T-helper 2 cell treated with Interferon-gamma antibody and Interleukin-4, amounts not matched to agents 5 μg/mL and 100 μg/mL, for 36 hours (primary cell): Measurements from ENCODE around the gene CPNE1.

ENCODE experiments used
- DNase-seq: peaks from one replicate; pipeline ENCODE4 v3.0.0; 2021; ENCODE audit warnings: low spot score
- H3K27ac Mint-ChIP-seq: one replicate; pipeline ENCODE4 v1.8.0; 2021; ENCODE audit warnings: mild to moderate bottlenecking, mixed read lengths
- H3K27me3 Mint-ChIP-seq: one replicate; pipeline ENCODE4 v1.8.0; 2021; ENCODE audit warnings: low read depth, mixed read lengths
- H3K36me3 Mint-ChIP-seq: one replicate; pipeline ENCODE4 v1.8.0; 2021; ENCODE audit warnings: low read depth, mixed read lengths
- H3K4me1 Mint-ChIP-seq: one replicate; pipeline ENCODE4 v1.8.0; 2021; ENCODE audit warnings: low read depth, mixed read lengths
- H3K4me3 Mint-ChIP-seq: one replicate; pipeline ENCODE4 v1.8.0; 2022; ENCODE audit warnings: mild to moderate bottlenecking, moderate library complexity, mixed read lengths
- H3K9me3 Mint-ChIP-seq: one replicate; pipeline ENCODE4 v1.8.0; 2021; ENCODE audit warnings: mixed read lengths

The CPNE1 gene

GRCh38 chr20:35615667-35616464 is 48.8 kb downstream of the CPNE1 start, which contains the start of gene SPAG4:
TSS of gene SPAG4 (plus strand) at chr20:35615829. CDS start at chr20:35616004, 175 bp downstream.
- H3K36me3 Mint-ChIP-seq = no peaks in the 10 kb centered on the region
- H3K4me3 Mint-ChIP-seq = peak within 1 kb of the TSS; percentile 86
- peak; percentile 97 for DNase-seq
- peaks cover 27% of the 10 kb centered on the region for H3K4me1 Mint-ChIP-seq
- no peaks in the 10 kb centered on the region for H3K27me3 Mint-ChIP-seq
- H3K9me3 Mint-ChIP-seq = no peaks in the 10 kb centered on the region
- peak within 1 kb of the TSS; percentile 96 for H3K27ac Mint-ChIP-seq

DNA sequence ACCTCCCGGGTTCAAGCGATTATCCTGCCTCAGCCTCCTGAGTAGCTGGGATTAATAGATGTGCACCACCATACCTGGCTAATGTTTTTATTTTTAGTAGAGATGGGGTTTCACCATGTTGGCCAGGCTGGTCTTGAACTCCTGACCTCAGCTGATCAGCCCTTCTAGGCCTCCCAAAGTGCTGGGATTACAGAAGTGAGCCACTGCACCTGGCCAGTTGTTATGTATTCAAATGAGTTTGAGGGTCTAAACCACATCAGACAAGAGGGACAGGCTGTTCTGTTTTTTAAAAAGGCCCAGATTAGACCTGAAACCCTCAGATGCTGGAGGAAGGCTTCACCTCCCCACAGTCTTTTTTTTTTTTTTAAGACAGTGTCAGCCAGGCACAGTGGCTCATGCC is 53.2 kb downstream of the CPNE1 start:
- DNase-seq = no peak
- Mint-ChIP-seq H3K27me3 (no peaks in the 10 kb centered on the region), H3K27ac (no peak overlapping the region), H3K9me3 (no peaks in the 10 kb centered on the region), H3K4me1 (peaks cover 10% of the 10 kb centered on the region), H3K4me3 (no peak overlapping the region), H3K36me3 (no peaks in the 10 kb centered on the region)

- Mint-ChIP-seq H3K4me1 (peaks cover 10% of the 10 kb centered on the region), H3K27me3 (no peaks in the 10 kb centered on the region), H3K36me3 (no peaks in the 10 kb centered on the region), H3K27ac (no peak overlapping the region), H3K9me3 (no peaks in the 10 kb centered on the region), H3K4me3 (no peak overlapping the region)
- DNase-seq = no peak
Measured at GRCh38 chr20:35610833-35611427, 53.8 kb downstream of the CPNE1 start.

GRCh38 chr20:35607003-35607735 is 57.5 kb downstream of the CPNE1 start:
- H3K27ac Mint-ChIP-seq = no peak overlapping the region
- H3K9me3 Mint-ChIP-seq = no peaks in the 10 kb centered on the region
- no peaks in the 10 kb centered on the region for H3K36me3 Mint-ChIP-seq
- DNase-seq = no peak
- H3K4me3 Mint-ChIP-seq = no peak overlapping the region
- H3K27me3 Mint-ChIP-seq = peaks cover 9% of the 10 kb centered on the region
- peaks cover 3% of the 10 kb centered on the region for H3K4me1 Mint-ChIP-seq

GRCh38 chr20:35606127-35606526 is 58.6 kb downstream of the CPNE1 start:
- no peak for DNase-seq
- Mint-ChIP-seq H3K4me1 (peaks cover 3% of the 10 kb centered on the region), H3K36me3 (no peaks in the 10 kb centered on the region), H3K9me3 (no peaks in the 10 kb centered on the region), H3K4me3 (no peak overlapping the region), H3K27me3 (peaks cover 13% of the 10 kb centered on the region), H3K27ac (no peak overlapping the region)

DNA sequence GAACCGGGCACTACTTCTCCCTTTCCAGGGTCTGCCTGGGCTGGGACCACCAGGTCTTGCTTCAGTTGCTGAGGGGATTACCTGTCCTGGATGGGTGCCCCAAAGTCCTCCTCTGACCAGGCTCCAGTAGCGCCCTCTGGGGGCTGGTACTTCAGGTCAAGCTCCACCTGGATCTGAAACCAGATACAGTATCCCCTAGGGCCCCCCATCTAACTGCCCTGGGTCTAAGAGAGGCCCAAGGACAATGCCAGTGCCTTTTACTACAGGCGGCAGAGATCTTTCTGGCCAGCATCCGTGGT is 60.3 kb downstream of the CPNE1 start:
- H3K27ac Mint-ChIP-seq = no peak overlapping the region
- DNase-seq = no peak
- peaks cover 6% of the 10 kb centered on the region for H3K4me1 Mint-ChIP-seq
- H3K9me3 Mint-ChIP-seq = no peaks in the 10 kb centered on the region
- H3K4me3 Mint-ChIP-seq = no peak overlapping the region
- H3K27me3 Mint-ChIP-seq = peaks cover 25% of the 10 kb centered on the region
- no peaks in the 10 kb centered on the region for H3K36me3 Mint-ChIP-seq

- Mint-ChIP-seq H3K27ac (no peak overlapping the region), H3K4me3 (no peak overlapping the region)
Measured at GRCh38 chr20:35603695-35604448, 60.8 kb downstream of the CPNE1 start.

GRCh38 chr20:35602851-35603495 is 61.7 kb downstream of the CPNE1 start:
- H3K4me3 Mint-ChIP-seq = no peak overlapping the region
- H3K4me1 Mint-ChIP-seq = peaks cover 6% of the 10 kb centered on the region
- H3K36me3 Mint-ChIP-seq = no peaks in the 10 kb centered on the region
- no peak for DNase-seq
- no peaks in the 10 kb centered on the region for H3K9me3 Mint-ChIP-seq
- no peak overlapping the region for H3K27ac Mint-ChIP-seq
- H3K27me3 Mint-ChIP-seq = peaks cover 37% of the 10 kb centered on the region

More at GRCh38 chr20:35603695-35604448, 60.8 kb downstream of the CPNE1 start:
- no peaks in the 10 kb centered on the region for H3K36me3 Mint-ChIP-seq
- H3K9me3 Mint-ChIP-seq = no peaks in the 10 kb centered on the region
- DNase-seq = no peak
- H3K27me3 Mint-ChIP-seq = peaks cover 29% of the 10 kb centered on the region
- peaks cover 6% of the 10 kb centered on the region for H3K4me1 Mint-ChIP-seq

- no peaks in the 10 kb centered on the region for H3K9me3 Mint-ChIP-seq
- H3K4me1 Mint-ChIP-seq = peaks cover 5% of the 10 kb centered on the region
- H3K27ac Mint-ChIP-seq = no peak overlapping the region
- no peaks in the 10 kb centered on the region for H3K36me3 Mint-ChIP-seq
- peaks cover 47% of the 10 kb centered on the region for H3K27me3 Mint-ChIP-seq
- DNase-seq = no peak
- no peak overlapping the region for H3K4me3 Mint-ChIP-seq
Measured at GRCh38 chr20:35601990-35602389, 62.7 kb downstream of the CPNE1 start.

- H3K27me3 Mint-ChIP-seq = peaks cover 53% of the 10 kb centered on the region
- peaks cover 3% of the 10 kb centered on the region for H3K4me1 Mint-ChIP-seq
- no peak overlapping the region for H3K27ac Mint-ChIP-seq
- DNase-seq = peak; percentile 72
- H3K4me3 Mint-ChIP-seq = peak overlapping the region; percentile 74
- no peaks in the 10 kb centered on the region for H3K36me3 Mint-ChIP-seq
- no peaks in the 10 kb centered on the region for H3K9me3 Mint-ChIP-seq
Measured at GRCh38 chr20:35600993-35601973, 63.4 kb downstream of the CPNE1 start.

DNA sequence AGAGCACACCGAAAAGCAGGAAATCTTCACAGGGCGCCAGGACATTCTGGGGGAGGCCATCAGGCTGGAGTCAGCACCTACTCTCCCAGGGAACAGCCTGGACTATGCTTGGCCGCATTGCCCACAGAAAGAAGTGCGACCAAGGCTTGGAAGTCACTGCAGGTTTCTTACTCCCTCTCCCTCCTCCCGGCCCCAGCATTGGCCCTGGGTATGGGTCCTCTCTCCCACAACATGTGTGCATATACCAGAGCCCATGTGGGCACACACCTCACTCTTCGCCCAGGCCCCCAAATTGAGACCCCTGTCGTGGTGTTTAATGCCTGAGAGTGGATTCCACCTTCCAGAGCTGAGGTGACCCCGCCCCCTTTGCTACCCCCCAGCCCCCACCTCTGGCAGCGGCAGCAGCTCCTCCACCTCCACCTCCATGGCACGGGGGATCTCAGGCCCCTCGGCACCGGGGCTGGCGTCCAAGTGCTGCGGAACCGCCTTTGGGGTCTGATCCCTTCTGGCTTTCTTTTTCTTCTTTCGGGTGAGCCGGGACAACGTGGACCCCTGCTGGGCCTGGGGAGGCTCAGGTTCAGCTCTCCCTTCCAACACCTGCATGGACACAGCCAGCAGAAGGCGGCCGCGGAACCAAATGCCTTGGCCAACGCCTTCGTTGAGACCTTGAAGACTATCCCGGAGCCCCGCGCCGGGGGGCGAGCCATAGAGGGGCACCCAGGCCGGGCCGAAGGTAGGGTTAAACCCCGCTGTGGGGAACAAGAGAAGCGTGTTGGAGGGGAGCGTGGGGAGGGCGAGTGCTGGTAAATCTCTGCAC is 64.3 kb downstream of the CPNE1 start:
- Mint-ChIP-seq H3K4me1 (peaks cover 3% of the 10 kb centered on the region), H3K9me3 (no peaks in the 10 kb centered on the region), H3K36me3 (no peaks in the 10 kb centered on the region), H3K4me3 (peak overlapping the region; percentile 74), H3K27me3 (peaks cover 58% of the 10 kb centered on the region), H3K27ac (no peak overlapping the region)
- DNase-seq = no peak

- peaks cover 3% of the 10 kb centered on the region for H3K4me1 Mint-ChIP-seq
- no peaks in the 10 kb centered on the region for H3K9me3 Mint-ChIP-seq
- no peaks in the 10 kb centered on the region for H3K36me3 Mint-ChIP-seq
- H3K4me3 Mint-ChIP-seq = no peak overlapping the region
- no peak for DNase-seq
- no peak overlapping the region for H3K27ac Mint-ChIP-seq
- H3K27me3 Mint-ChIP-seq = peaks cover 58% of the 10 kb centered on the region
Measured at GRCh38 chr20:35599776-35600120, 65.0 kb downstream of the CPNE1 start.
